Measurements from ENCODE around the gene JAZF1. TPM values are rescaled to one million over a fixed set of nuclear protein-coding genes. Genes with fewer than 3 reads are reported as not detected.

The JAZF1 gene
- total and polyA plus RNA-seq, 3 experiments from 2014 or later: 3.2 to 5.1 (median 4.9) TPM

- Histone ChIP-seq H3K36me3 (ENCODE audit: insufficient read depth, low read length) (no peaks in the 10 kb centered on the region), H3K4me3 (ENCODE audit: low read length) (no peak overlapping the region), H3K9me3 (ENCODE audit: low read length) (no peaks in the 10 kb centered on the region), H3K27me3 (ENCODE audit: insufficient read depth, low read length, poor library complexity, severe bottlenecking) (no peaks in the 10 kb centered on the region), H3K4me1 (ENCODE audit: insufficient read depth, low read length) (no peaks in the 10 kb centered on the region), H3K27ac (ENCODE audit: low read depth, low read length) (no peak overlapping the region)
- Mint-ChIP-seq H3K9me3 (no peaks in the 10 kb centered on the region), H3K36me3 (no peaks in the 10 kb centered on the region), H3K27ac (no peak overlapping the region), H3K27me3 (peaks cover 8 to 30% of the 10 kb centered on the region in 2 donors), H3K4me3 (no peak overlapping the region), H3K4me1 (no peaks in the 10 kb centered on the region)
- ChIA-PET POLR2A (no interaction called here), CTCF (no interaction called here)
- DNase-seq: no peak
Observed at GRCh38 chr7:28219793-28220192, 39.2 kb upstream of the JAZF1 start.

GRCh38 chr7:28217143-28217542, 36.5 kb upstream of the JAZF1 start:
- Histone ChIP-seq H3K27ac (ENCODE audit: low read depth, low read length) (no peak overlapping the region), H3K36me3 (ENCODE audit: insufficient read depth, low read length) (no peaks in the 10 kb centered on the region), H3K4me3 (ENCODE audit: low read length) (no peak overlapping the region), H3K9me3 (ENCODE audit: low read length) (no peaks in the 10 kb centered on the region), H3K4me1 (ENCODE audit: insufficient read depth, low read length) (no peaks in the 10 kb centered on the region), H3K27me3 (ENCODE audit: insufficient read depth, low read length, poor library complexity, severe bottlenecking) (no peaks in the 10 kb centered on the region)
- no peak overlapping the region for H3K27ac Mint-ChIP-seq
- POLR2A ChIA-PET: no interaction called here
- no peaks in the 10 kb centered on the region for H3K36me3 Mint-ChIP-seq
- DNase-seq: no peak
- no peaks in the 10 kb centered on the region for H3K4me1 Mint-ChIP-seq
- CTCF ChIA-PET: no interaction called here
- H3K27me3 Mint-ChIP-seq: peaks cover 9 to 34% of the 10 kb centered on the region in 2 donors
- no peaks in the 10 kb centered on the region for H3K9me3 Mint-ChIP-seq
- H3K4me3 Mint-ChIP-seq: no peak overlapping the region

GRCh38 chr7:28211006-28211405, 30.4 kb upstream of the JAZF1 start:
- Mint-ChIP-seq H3K27me3 (peaks cover 11 to 14% of the 10 kb centered on the region in 2 donors), H3K9me3 (peaks cover 14 to 23% (median 22%) of the 10 kb centered on the region in 5 donors), H3K4me3 (no peak overlapping the region), H3K36me3 (peaks cover 0 to 27% (median 1%) of the 10 kb centered on the region in 3 donors), H3K4me1 (peaks cover 8 to 26% (median 13%) of the 10 kb centered on the region in 3 donors), H3K27ac (no peak overlapping the region)
- Histone ChIP-seq H3K27ac (ENCODE audit: low read depth, low read length) (no peak overlapping the region), H3K4me3 (ENCODE audit: low read length) (no peak overlapping the region), H3K27me3 (ENCODE audit: insufficient read depth, low read length, poor library complexity, severe bottlenecking) (no peaks in the 10 kb centered on the region), H3K4me1 (ENCODE audit: insufficient read depth, low read length) (no peaks in the 10 kb centered on the region), H3K9me3 (ENCODE audit: low read length) (peaks cover 9% of the 10 kb centered on the region), H3K36me3 (ENCODE audit: insufficient read depth, low read length) (no peaks in the 10 kb centered on the region)
- DNase-seq: no peak
- ChIA-PET POLR2A (no interaction called here), CTCF (no interaction called here)

- CTCF ChIA-PET: no interaction called here
- H3K27ac Mint-ChIP-seq: no peak overlapping the region
- peaks cover 8 to 31% (median 14%) of the 10 kb centered on the region in 3 donors for H3K4me1 Mint-ChIP-seq
- Histone ChIP-seq H3K27ac (ENCODE audit: low read depth, low read length) (no peak overlapping the region), H3K36me3 (ENCODE audit: insufficient read depth, low read length) (no peaks in the 10 kb centered on the region), H3K4me3 (ENCODE audit: low read length) (no peak overlapping the region), H3K27me3 (ENCODE audit: insufficient read depth, low read length, poor library complexity, severe bottlenecking) (no peaks in the 10 kb centered on the region), H3K9me3 (ENCODE audit: low read length) (peaks cover 9% of the 10 kb centered on the region), H3K4me1 (ENCODE audit: insufficient read depth, low read length) (no peaks in the 10 kb centered on the region)
- H3K27me3 Mint-ChIP-seq: peaks cover 5 to 6% of the 10 kb centered on the region in 2 donors
- peaks cover 0 to 27% (median 1%) of the 10 kb centered on the region in 3 donors for H3K36me3 Mint-ChIP-seq
- peaks cover 17 to 23% (median 22%) of the 10 kb centered on the region in 5 donors for H3K9me3 Mint-ChIP-seq
- H3K4me3 Mint-ChIP-seq: no peak overlapping the region
- POLR2A ChIA-PET: no interaction called here
- DNase-seq: no peak
Observed at GRCh38 chr7:28208506-28208905, 27.9 kb upstream of the JAZF1 start.

DNA sequence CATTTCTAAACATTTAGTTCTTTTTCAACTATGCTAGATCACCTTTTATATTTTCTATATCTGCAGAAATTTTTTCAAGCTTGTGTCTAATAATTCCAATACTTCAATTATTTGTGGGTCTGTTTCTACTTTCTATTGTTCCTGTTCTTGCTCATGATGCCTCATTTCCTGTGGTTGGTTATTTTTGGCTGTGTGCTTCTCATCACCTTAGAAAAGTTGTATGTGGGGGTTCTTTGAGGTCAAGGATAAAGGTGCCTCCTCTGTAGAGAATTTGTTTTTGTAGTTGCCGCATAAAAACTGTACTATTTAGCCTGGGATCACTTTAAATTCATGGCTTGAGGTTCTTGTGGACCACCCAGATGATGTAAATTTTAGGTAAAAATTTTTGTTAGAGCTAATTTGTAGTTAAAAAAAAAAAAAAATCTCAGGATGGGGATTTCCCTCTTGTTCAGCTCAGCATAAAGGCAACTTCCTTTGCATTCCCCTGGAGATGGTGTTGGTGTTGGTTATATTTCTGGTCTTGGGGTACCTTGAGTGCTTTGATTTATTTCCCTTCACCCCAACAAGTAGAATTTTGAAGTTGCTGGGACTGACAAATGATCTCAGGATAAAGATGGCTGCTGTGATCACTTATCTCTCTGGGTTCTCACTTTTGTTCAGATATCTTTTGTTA, 27.0 kb upstream of the JAZF1 start:
- no peak for DNase-seq
- Mint-ChIP-seq H3K27ac (no peak overlapping the region), H3K4me3 (no peak overlapping the region), H3K27me3 (peaks cover 5 to 8% of the 10 kb centered on the region in 2 donors), H3K36me3 (peaks cover 0 to 27% (median 1%) of the 10 kb centered on the region in 3 donors), H3K4me1 (peaks cover 8 to 33% (median 15%) of the 10 kb centered on the region in 3 donors), H3K9me3 (peaks cover 17 to 23% (median 22%) of the 10 kb centered on the region in 5 donors)
- peaks cover 9% of the 10 kb centered on the region for H3K9me3 ChIP-seq (ENCODE audit: low read length)
- ChIA-PET CTCF (no interaction called here), POLR2A (no interaction called here)
- no peaks in the 10 kb centered on the region for H3K27me3 ChIP-seq (ENCODE audit: insufficient read depth, low read length, poor library complexity, severe bottlenecking)
- no peaks in the 10 kb centered on the region for H3K36me3 ChIP-seq (ENCODE audit: insufficient read depth, low read length)
- no peak overlapping the region for H3K27ac ChIP-seq (ENCODE audit: low read depth, low read length)
- no peaks in the 10 kb centered on the region for H3K4me1 ChIP-seq (ENCODE audit: insufficient read depth, low read length)
- no peak overlapping the region for H3K4me3 ChIP-seq (ENCODE audit: low read length)

DNA sequence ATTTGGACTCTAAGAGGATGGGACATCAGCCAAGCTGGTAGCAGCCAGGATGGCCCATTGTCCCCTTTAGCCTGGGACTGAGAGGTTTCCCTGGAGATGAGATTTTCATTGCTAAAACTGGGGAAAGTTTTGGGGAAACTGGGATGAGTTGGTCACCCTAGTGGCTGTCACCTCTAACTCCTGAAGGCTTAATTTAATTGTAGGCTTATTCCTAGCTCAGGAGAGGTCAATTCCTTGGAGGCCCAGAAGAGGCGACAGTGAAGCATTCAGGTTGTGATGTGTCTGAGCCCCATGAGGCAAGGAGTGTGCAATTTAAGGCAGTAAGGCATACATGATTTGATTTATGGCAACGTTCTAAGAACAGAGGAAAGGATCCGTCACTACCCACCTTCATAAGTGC, 24.9 kb upstream of the JAZF1 start:
- DNase-seq: no peak
- Mint-ChIP-seq H3K27me3 (peaks cover 6 to 17% of the 10 kb centered on the region in 2 donors), H3K4me1 (peaks cover 8 to 33% (median 15%) of the 10 kb centered on the region in 3 donors), H3K27ac (no peak overlapping the region), H3K36me3 (peaks cover 0 to 27% (median 1%) of the 10 kb centered on the region in 3 donors), H3K9me3 (peaks cover 17 to 23% (median 20%) of the 10 kb centered on the region in 5 donors), H3K4me3 (peak overlapping the region in 1 of 7 donors; percentile 43)
- peaks cover 5% of the 10 kb centered on the region for H3K4me1 ChIP-seq (ENCODE audit: insufficient read depth, low read length)
- H3K36me3 ChIP-seq (ENCODE audit: insufficient read depth, low read length): no peaks in the 10 kb centered on the region
- CTCF ChIA-PET: no interaction called here
- no peak overlapping the region for H3K27ac ChIP-seq (ENCODE audit: low read depth, low read length)
- POLR2A ChIA-PET: no interaction called here
- no peak overlapping the region for H3K4me3 ChIP-seq (ENCODE audit: low read length)
- no peaks in the 10 kb centered on the region for H3K27me3 ChIP-seq (ENCODE audit: insufficient read depth, low read length, poor library complexity, severe bottlenecking)
- peaks cover 9% of the 10 kb centered on the region for H3K9me3 ChIP-seq (ENCODE audit: low read length)

- peaks cover 5% of the 10 kb centered on the region for H3K4me1 ChIP-seq (ENCODE audit: insufficient read depth, low read length)
- no peaks in the 10 kb centered on the region for H3K36me3 ChIP-seq (ENCODE audit: insufficient read depth, low read length)
- Mint-ChIP-seq H3K36me3 (peaks cover 0 to 16% (median 1%) of the 10 kb centered on the region in 3 donors), H3K27me3 (peaks cover 2 to 25% of the 10 kb centered on the region in 2 donors), H3K9me3 (peaks cover 17 to 23% (median 20%) of the 10 kb centered on the region in 5 donors), H3K4me1 (peaks cover 8 to 31% (median 15%) of the 10 kb centered on the region in 3 donors), H3K27ac (peak overlapping the region in 3 of 8 donors; percentile 17 to 40 (median 35)), H3K4me3 (no peak overlapping the region)
- no peak overlapping the region for H3K4me3 ChIP-seq (ENCODE audit: low read length)
- peaks cover 9% of the 10 kb centered on the region for H3K9me3 ChIP-seq (ENCODE audit: low read length)
- no peaks in the 10 kb centered on the region for H3K27me3 ChIP-seq (ENCODE audit: insufficient read depth, low read length, poor library complexity, severe bottlenecking)
- ChIA-PET CTCF (no interaction called here), POLR2A (no interaction called here)
- peak in 1 of 5 donors; percentile 3 for DNase-seq
- no peak overlapping the region for H3K27ac ChIP-seq (ENCODE audit: low read depth, low read length)
Observed at GRCh38 chr7:28203508-28204240, 23.1 kb upstream of the JAZF1 start.

- Mint-ChIP-seq H3K27me3 (peaks cover 2 to 25% of the 10 kb centered on the region in 2 donors), H3K27ac (no peak overlapping the region)
Observed at GRCh38 chr7:28202222-28202621, 21.6 kb upstream of the JAZF1 start.

More at GRCh38 chr7:28202222-28202621, 21.6 kb upstream of the JAZF1 start:
- no peaks in the 10 kb centered on the region for H3K36me3 ChIP-seq (ENCODE audit: insufficient read depth, low read length)
- POLR2A ChIA-PET: no interaction called here
- Mint-ChIP-seq H3K4me3 (no peak overlapping the region), H3K36me3 (peaks cover 0 to 9% (median 0%) of the 10 kb centered on the region in 3 donors), H3K4me1 (peaks cover under 1 to 16% (median 7%) of the 10 kb centered on the region in 3 donors), H3K9me3 (peaks cover 8 to 12% (median 10%) of the 10 kb centered on the region in 5 donors)
- no peak for DNase-seq
- CTCF ChIA-PET: no interaction called here
- no peak overlapping the region for H3K27ac ChIP-seq (ENCODE audit: low read depth, low read length)
- H3K27me3 ChIP-seq (ENCODE audit: insufficient read depth, low read length, poor library complexity, severe bottlenecking): no peaks in the 10 kb centered on the region
- H3K4me3 ChIP-seq (ENCODE audit: low read length): no peak overlapping the region
- peaks cover 5% of the 10 kb centered on the region for H3K9me3 ChIP-seq (ENCODE audit: low read length)
- H3K4me1 ChIP-seq (ENCODE audit: insufficient read depth, low read length): peaks cover 5% of the 10 kb centered on the region
